Neural progenitor cell (in vitro differentiated cells): ENCODE results near the gene JAG2. TPM values are rescaled to one million over a fixed set of nuclear protein-coding genes. Genes with fewer than 3 reads are reported as not detected.

Source experiments
- DNase-seq: peaks from one replicate; pipeline ENCODE4 v3.0.0-alpha.2; 2016; ENCODE audit warnings: low spot score
- H2AFZ ChIP-seq: fragments of 200-600 bp; sonication (generic); replicated peaks from 2 replicates; pipeline ENCODE4 v1.6.1; 2016; ENCODE audit warnings: antibody characterized with exemption
- H3F3A ChIP-seq: fragments of 200-600 bp; sonication (generic); 2 replicates; pipeline ENCODE4 v1.6.1; 2016; ENCODE audit warnings: antibody characterized with exemption, low read depth
- H3K27ac ChIP-seq: fragments of 200-600 bp; sonication (generic); 2 replicates; pipeline ENCODE4 v1.5.1; 2016; ENCODE audit warnings: mild to moderate bottlenecking
- H3K27me3 ChIP-seq: fragments of 200-600 bp; sonication (generic); 2 replicates; pipeline ENCODE4 v1.6.1; 2016; ENCODE audit warnings: mild to moderate bottlenecking, moderate library complexity
- H3K36me3 ChIP-seq: fragments of 200-600 bp; sonication (generic); 2 replicates; pipeline ENCODE4 v1.5.1; 2016
- H3K4me1 ChIP-seq: fragments of 200-600 bp; sonication (generic); 2 replicates; pipeline ENCODE4 v1.6.1; 2016; ENCODE audit warnings: mixed run types
- H3K4me2 ChIP-seq: fragments of 200-600 bp; sonication (generic); 2 replicates; pipeline ENCODE4 v1.6.1; 2016
- H3K4me3 ChIP-seq: fragments of 200-600 bp; sonication (generic); 2 replicates; pipeline ENCODE4 v1.5.1; 2016
- H3K79me2 ChIP-seq: fragments of 200-600 bp; sonication (generic); 2 replicates; pipeline ENCODE4 v1.6.1; 2016; ENCODE audit warnings: low read depth
- H3K9ac ChIP-seq: fragments of 200-600 bp; sonication (generic); 2 replicates; pipeline ENCODE4 v1.6.1; 2016
- H3K9me3 ChIP-seq: fragments of 200-600 bp; sonication (generic); 2 replicates; pipeline ENCODE4 v1.5.1; 2016; ENCODE audit warnings: low read depth
- H4K20me1 ChIP-seq: fragments of 200-600 bp; sonication (generic); 2 replicates; pipeline ENCODE4 v1.6.1; 2016; ENCODE audit warnings: low read depth
- H3K27ac Mint-ChIP-seq: 3 replicates; pipeline ENCODE4 v1.8.0; 2021; ENCODE audit warnings: mixed read lengths
- H3K27me3 Mint-ChIP-seq: 2 replicates; pipeline ENCODE4 v1.8.0; 2022; ENCODE audit warnings: low read depth, mild to moderate bottlenecking, inconsistent platforms, moderate library complexity, mixed read lengths; ENCODE audit not compliant: insufficient read depth
- H3K36me3 Mint-ChIP-seq: 3 replicates; pipeline ENCODE4 v1.8.0; 2021; ENCODE audit warnings: mixed read lengths
- H3K4me1 Mint-ChIP-seq: 3 replicates; pipeline ENCODE4 v1.8.0; 2021; ENCODE audit warnings: mixed read lengths
- H3K4me3 Mint-ChIP-seq: 3 replicates; pipeline ENCODE4 v1.8.0; 2021; ENCODE audit warnings: mild to moderate bottlenecking, moderate library complexity, mixed read lengths
- H3K9me3 Mint-ChIP-seq: 3 replicates; pipeline ENCODE4 v1.8.0; 2020; ENCODE audit warnings: mixed read lengths
- CTCF ChIP-seq: fragments of 200-600 bp; sonication (generic); IDR thresholded peaks from 2 replicates; pipeline ENCODE4 v1.5.1; 2017; ENCODE audit warnings: antibody characterized with exemption, mild to moderate bottlenecking
- EZH2 ChIP-seq: fragments of 200-600 bp; sonication (generic); IDR thresholded peaks from 2 replicates; pipeline ENCODE4 v1.6.1; 2017; ENCODE audit warnings: antibody characterized with exemption, mild to moderate bottlenecking, moderate library complexity
- EZH2phosphoT487 ChIP-seq: fragments of 200-600 bp; sonication (generic); IDR thresholded peaks from 2 replicates; pipeline ENCODE4 v1.6.1; 2017; ENCODE audit warnings: antibody characterized with exemption
- total RNA-seq: library from RNA; depleted of rRNA; stranded (reverse); fragments of >200 nt; gene quantifications from 2 replicates; pipeline ENCODE4 v1.2.3, GENCODE V29; 2015; ENCODE audit warnings: low replicate concordance

The JAG2 gene
- total RNA-seq, 1 donor from 2014 or later = 2.1 TPM

- Histone ChIP-seq H3K9ac (no peak overlapping the region), H3K4me2 (peak overlapping the region; percentile 97), H4K20me1 (peaks cover 32% of the 10 kb centered on the region), H3K4me3 (peak overlapping the region; percentile 82), H3K36me3 (no peaks in the 10 kb centered on the region), H3F3A (peaks cover 29% of the 10 kb centered on the region), H3K79me2 (no peaks in the 10 kb centered on the region), H3K4me1 (peaks cover 12% of the 10 kb centered on the region), H3K27ac (no peak overlapping the region), H3K27me3 (peaks cover 55% of the 10 kb centered on the region), H3K9me3 (no peaks in the 10 kb centered on the region), H2AFZ (peak overlapping the region; percentile 60)
- Mint-ChIP-seq H3K36me3 (no peaks in the 10 kb centered on the region), H3K4me1 (peaks cover 15% of the 10 kb centered on the region), H3K4me3 (peak overlapping the region; percentile 84), H3K9me3 (peaks cover 5% of the 10 kb centered on the region), H3K27me3 (peaks cover 22% of the 10 kb centered on the region), H3K27ac (no peak overlapping the region)
- TF ChIP-seq EZH2 (no peak), CTCF (no peak), EZH2phosphoT487 (no peak)
- DNase-seq = peak; percentile 67
These were observed 75.5 kb downstream of the JAG2 start for GRCh38 chr14:105093038-105093430.

GRCh38 chr14:105092171-105093037 lies 76.2 kb downstream of the JAG2 start:
- Mint-ChIP-seq H3K36me3 (no peaks in the 10 kb centered on the region), H3K9me3 (peaks cover 5% of the 10 kb centered on the region), H3K4me3 (peak overlapping the region; percentile 84), H3K27me3 (peaks cover 22% of the 10 kb centered on the region), H3K27ac (peak overlapping the region; percentile 83), H3K4me1 (peaks cover 17% of the 10 kb centered on the region)
- TF ChIP-seq EZH2 = no peak
- no peak for TF ChIP-seq EZH2phosphoT487
- no peak for TF ChIP-seq CTCF
- H3K36me3 ChIP-seq = no peaks in the 10 kb centered on the region
- peak overlapping the region; percentile 82 for H3K4me3 ChIP-seq
- H3K79me2 ChIP-seq = no peaks in the 10 kb centered on the region
- peaks cover 36% of the 10 kb centered on the region for H4K20me1 ChIP-seq
- H3K9me3 ChIP-seq = no peaks in the 10 kb centered on the region
- H3F3A ChIP-seq = peaks cover 33% of the 10 kb centered on the region
- H3K27ac ChIP-seq = no peak overlapping the region
- DNase-seq = peak; percentile 26
- H3K4me2 ChIP-seq = peak overlapping the region; percentile 97
- H3K4me1 ChIP-seq = peaks cover 16% of the 10 kb centered on the region
- H2AFZ ChIP-seq = peak overlapping the region; percentile 60
- peaks cover 62% of the 10 kb centered on the region for H3K27me3 ChIP-seq
- H3K9ac ChIP-seq = no peak overlapping the region

- H2AFZ ChIP-seq = no peak overlapping the region
- peaks cover 3% of the 10 kb centered on the region for H3K9me3 Mint-ChIP-seq
- no peaks in the 10 kb centered on the region for H3K9me3 ChIP-seq
- TF ChIP-seq EZH2phosphoT487 (no peak), EZH2 (no peak), CTCF (no peak)
- no peak overlapping the region for H3K4me3 ChIP-seq
- no peaks in the 10 kb centered on the region for H3K36me3 Mint-ChIP-seq
- no peak for DNase-seq
- no peak overlapping the region for H3K27ac ChIP-seq
- peaks cover 33% of the 10 kb centered on the region for H3F3A ChIP-seq
- peak overlapping the region; percentile 84 for H3K4me3 Mint-ChIP-seq
- H3K27me3 ChIP-seq = peaks cover 68% of the 10 kb centered on the region
- H3K9ac ChIP-seq = no peak overlapping the region
- H3K36me3 ChIP-seq = no peaks in the 10 kb centered on the region
- H3K4me2 ChIP-seq = no peak overlapping the region
- H4K20me1 ChIP-seq = peaks cover 36% of the 10 kb centered on the region
- peaks cover 16% of the 10 kb centered on the region for H3K4me1 ChIP-seq
- peaks cover 22% of the 10 kb centered on the region for H3K27me3 Mint-ChIP-seq
- no peaks in the 10 kb centered on the region for H3K79me2 ChIP-seq
- peaks cover 17% of the 10 kb centered on the region for H3K4me1 Mint-ChIP-seq
- peak overlapping the region; percentile 83 for H3K27ac Mint-ChIP-seq
These were observed 76.9 kb downstream of the JAG2 start for GRCh38 chr14:105091517-105092170.
